HepG2 (cell line): ENCODE results near the gene CXCL17. TPM values are rescaled to one million over a fixed set of nuclear protein-coding genes. Genes with fewer than 3 reads are reported as not detected.

Source experiments
- GATA4 ChIP-seq: sonication (generic); IDR thresholded peaks from 2 replicates; pipeline ENCODE4 v1.6.1; 2016; ENCODE audit warnings: antibody characterized with exemption, low read depth, borderline replicate concordance
- MAFF ChIP-seq: IDR thresholded peaks from 2 replicates; pipeline ENCODE4 v1.6.1; 2011; ENCODE audit warnings: low read depth, low read length, improper control_type of control experiment
- NBN ChIP-seq: fragments of 450-650 bp; conservative IDR thresholded peaks from 2 replicates; pipeline ENCODE4 v1.6.1; 2017
- NR2F6 ChIP-seq, 2 experiments: IDR thresholded peaks; 2 replicates each; pipeline ENCODE4 v1.6.1; 2016; ENCODE audit warnings: antibody characterized with exemption in 1 of 2, mild to moderate bottlenecking in 1 of 2
- REPIN1 ChIP-seq: sonication (generic); formaldehyde crosslinking; IDR thresholded peaks from 2 replicates; pipeline ENCODE4 v1.8.0; 2022; ENCODE audit warnings: missing genetic modification reagents, low read depth, mild to moderate bottlenecking, borderline replicate concordance
- RFX1 ChIP-seq: fragments of 450-650 bp; IDR thresholded peaks from 2 replicates; pipeline ENCODE4 v1.6.1; 2017
- SMAD3 ChIP-seq: sonication (generic); formaldehyde crosslinking; IDR thresholded peaks from 2 replicates; pipeline ENCODE4 v1.4.0; 2020; ENCODE audit warnings: missing genetic modification reagents
- ZNF30 ChIP-seq: sonication (generic); formaldehyde crosslinking; IDR thresholded peaks from 2 replicates; pipeline ENCODE4 v1.5.0; 2020; ENCODE audit warnings: mild to moderate bottlenecking, missing genetic modification reagents
- ZNF614 ChIP-seq: IDR thresholded peaks from 2 replicates; pipeline ENCODE4 v1.6.1; 2018; ENCODE audit warnings: missing biosample characterization, missing genetic modification reagents, inconsistent platforms, borderline replicate concordance
- ZNF678 ChIP-seq: sonication (generic); formaldehyde crosslinking; IDR thresholded peaks from 2 replicates; pipeline ENCODE4 v1.4.0; 2020; ENCODE audit warnings: mild to moderate bottlenecking, missing genetic modification reagents
- polyA plus RNA-seq, 8 experiments: library from polyadenylated mRNA; depleted of rRNA in 3 of 8; stranded (reverse) in 7 of 8; unstranded in 1 of 8; fragments of >200 nt; fragmentation: Illumina TruSeq in 4 of 8; extraction: Trizol in 4 of 8; gene quantifications; 2 replicates each; pipeline versions ENCODE4 v1.2.1 to v1.2.3, GENCODE V29; 2011 to 2016; ENCODE audit warnings: low read depth in 4 of 8, missing spikeins in 1 of 8, mixed read lengths in 1 of 8; ENCODE audit not compliant: insufficient read depth in 1 of 8
- total RNA-seq, 5 experiments: library from RNA; depleted of rRNA; stranded (reverse); fragments of >200 nt; fragmentation: Illumina TruSeq; extraction: Trizol; gene quantifications; 2 replicates each; pipeline ENCODE4 v1.2.3, GENCODE V29; 2016; ENCODE audit warnings: low read depth in 1 of 5
- TF ChIP-seq, protein P1 (sequence below): sonication (generic); formaldehyde crosslinking; IDR thresholded peaks from 2 replicates; pipeline ENCODE4 v1.4.0; 2020; ENCODE audit warnings: missing genetic modification reagents
- TF ChIP-seq, protein P2 (sequence below): sonication (generic); formaldehyde crosslinking; IDR thresholded peaks from 2 replicates; pipeline ENCODE4 v1.4.0; 2020; ENCODE audit warnings: missing genetic modification reagents, borderline replicate concordance
- TF ChIP-seq, protein P3 (sequence below): sonication (generic); formaldehyde crosslinking; IDR thresholded peaks from 2 replicates; pipeline ENCODE4 v1.4.0; 2020; ENCODE audit warnings: missing genetic modification reagents, mild to moderate bottlenecking, borderline replicate concordance
- TF ChIP-seq, protein P4 (sequence below): sonication (generic); formaldehyde crosslinking; IDR thresholded peaks from 2 replicates; pipeline ENCODE4 v1.9.0; 2021; ENCODE audit warnings: missing genetic modification reagents, mild to moderate bottlenecking, borderline replicate concordance
- TF ChIP-seq, protein P5 (sequence below): fragments of 450-650 bp; IDR thresholded peaks from 2 replicates; pipeline ENCODE4 v1.6.1; 2017; ENCODE audit warnings: mild to moderate bottlenecking
- TF ChIP-seq, protein P6 (sequence below), 2 experiments: fragments of 450-650 bp in 1 of 2; sonication (generic) in 1 of 2; formaldehyde crosslinking; IDR thresholded peaks; 2 replicates each; pipeline versions ENCODE4 v1.5.0 to v1.8.0; 2020 to 2022; ENCODE audit warnings: mild to moderate bottlenecking in 1 of 2, missing genetic modification reagents in 1 of 2

The CXCL17 gene
- total and polyA plus RNA-seq, 2 of the 13 experiments (the other 11 are each of a cell fraction or from before 2014, with no cell fraction given): 0.12 TPM; not detected in 1

DNA sequence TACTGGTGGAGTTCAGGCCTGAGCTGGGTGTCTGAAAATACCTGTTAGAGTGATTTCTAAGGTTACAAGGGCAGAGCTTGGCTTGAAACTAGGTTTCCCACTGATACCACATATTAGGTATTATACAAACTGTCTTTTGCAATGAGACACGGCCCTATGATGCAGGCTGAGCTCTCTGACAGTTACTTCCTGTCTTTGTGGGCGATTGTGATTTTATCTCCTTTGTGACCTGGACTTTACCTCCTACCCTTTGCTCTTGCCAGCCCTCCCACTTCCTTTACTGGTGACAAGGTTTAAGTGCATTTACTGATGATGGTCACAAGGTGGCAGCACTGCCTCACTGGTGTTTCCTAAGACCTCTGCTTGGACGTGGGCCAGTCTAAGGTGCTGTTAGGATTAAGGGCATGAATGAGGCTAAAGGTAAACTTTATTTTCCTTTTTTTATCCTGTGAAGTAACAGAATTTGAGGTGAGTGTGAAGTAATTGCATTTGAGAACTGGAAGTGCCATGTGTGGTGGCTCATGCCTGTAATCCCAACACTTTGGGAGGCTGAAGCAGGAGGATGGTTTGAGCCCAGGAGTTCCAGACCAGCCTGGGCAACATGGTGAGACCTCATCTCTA lies 7.7 kb upstream of the CXCL17 start (continued):
- TF ChIP-seq, protein P1, sequence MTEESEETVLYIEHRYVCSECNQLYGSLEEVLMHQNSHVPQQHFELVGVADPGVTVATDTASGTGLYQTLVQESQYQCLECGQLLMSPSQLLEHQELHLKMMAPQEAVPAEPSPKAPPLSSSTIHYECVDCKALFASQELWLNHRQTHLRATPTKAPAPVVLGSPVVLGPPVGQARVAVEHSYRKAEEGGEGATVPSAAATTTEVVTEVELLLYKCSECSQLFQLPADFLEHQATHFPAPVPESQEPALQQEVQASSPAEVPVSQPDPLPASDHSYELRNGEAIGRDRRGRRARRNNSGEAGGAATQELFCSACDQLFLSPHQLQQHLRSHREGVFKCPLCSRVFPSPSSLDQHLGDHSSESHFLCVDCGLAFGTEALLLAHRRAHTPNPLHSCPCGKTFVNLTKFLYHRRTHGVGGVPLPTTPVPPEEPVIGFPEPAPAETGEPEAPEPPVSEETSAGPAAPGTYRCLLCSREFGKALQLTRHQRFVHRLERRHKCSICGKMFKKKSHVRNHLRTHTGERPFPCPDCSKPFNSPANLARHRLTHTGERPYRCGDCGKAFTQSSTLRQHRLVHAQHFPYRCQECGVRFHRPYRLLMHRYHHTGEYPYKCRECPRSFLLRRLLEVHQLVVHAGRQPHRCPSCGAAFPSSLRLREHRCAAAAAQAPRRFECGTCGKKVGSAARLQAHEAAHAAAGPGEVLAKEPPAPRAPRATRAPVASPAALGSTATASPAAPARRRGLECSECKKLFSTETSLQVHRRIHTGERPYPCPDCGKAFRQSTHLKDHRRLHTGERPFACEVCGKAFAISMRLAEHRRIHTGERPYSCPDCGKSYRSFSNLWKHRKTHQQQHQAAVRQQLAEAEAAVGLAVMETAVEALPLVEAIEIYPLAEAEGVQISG (CRISPR knock-in tag): peak; percentile 63; the same call in 1 of the 2 replicates
- TF ChIP-seq GATA4 (peak; percentile 83; the same call in 1 of the 2 replicates), SMAD3 (peak; percentile 52; the same call in 1 of the 2 replicates), ZNF30 (CRISPR knock-in tag) (no peak), NR2F6 (IDR thresholded peaks at IDR 0.05) (peak; percentile 85), NR2F6 (CRISPR knock-in tag; IDR thresholded peaks at IDR 0.05) (peak; percentile 96), ZNF678 (CRISPR knock-in tag) (no peak), MAFF (0 out of 2 replicates have a peak, but pooled peaks have one; percentile 6), RFX1 (no peak), ZNF614 (CRISPR knock-in tag) (peak; percentile 95), REPIN1 (CRISPR knock-in tag) (peak; percentile 97; the same call in 1 of the 2 replicates), NBN (no peak)
- TF ChIP-seq, protein P2, sequence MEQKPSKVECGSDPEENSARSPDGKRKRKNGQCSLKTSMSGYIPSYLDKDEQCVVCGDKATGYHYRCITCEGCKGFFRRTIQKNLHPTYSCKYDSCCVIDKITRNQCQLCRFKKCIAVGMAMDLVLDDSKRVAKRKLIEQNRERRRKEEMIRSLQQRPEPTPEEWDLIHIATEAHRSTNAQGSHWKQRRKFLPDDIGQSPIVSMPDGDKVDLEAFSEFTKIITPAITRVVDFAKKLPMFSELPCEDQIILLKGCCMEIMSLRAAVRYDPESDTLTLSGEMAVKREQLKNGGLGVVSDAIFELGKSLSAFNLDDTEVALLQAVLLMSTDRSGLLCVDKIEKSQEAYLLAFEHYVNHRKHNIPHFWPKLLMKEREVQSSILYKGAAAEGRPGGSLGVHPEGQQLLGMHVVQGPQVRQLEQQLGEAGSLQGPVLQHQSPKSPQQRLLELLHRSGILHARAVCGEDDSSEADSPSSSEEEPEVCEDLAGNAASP (CRISPR knock-in tag): peak; percentile 94
- TF ChIP-seq, protein P3, sequence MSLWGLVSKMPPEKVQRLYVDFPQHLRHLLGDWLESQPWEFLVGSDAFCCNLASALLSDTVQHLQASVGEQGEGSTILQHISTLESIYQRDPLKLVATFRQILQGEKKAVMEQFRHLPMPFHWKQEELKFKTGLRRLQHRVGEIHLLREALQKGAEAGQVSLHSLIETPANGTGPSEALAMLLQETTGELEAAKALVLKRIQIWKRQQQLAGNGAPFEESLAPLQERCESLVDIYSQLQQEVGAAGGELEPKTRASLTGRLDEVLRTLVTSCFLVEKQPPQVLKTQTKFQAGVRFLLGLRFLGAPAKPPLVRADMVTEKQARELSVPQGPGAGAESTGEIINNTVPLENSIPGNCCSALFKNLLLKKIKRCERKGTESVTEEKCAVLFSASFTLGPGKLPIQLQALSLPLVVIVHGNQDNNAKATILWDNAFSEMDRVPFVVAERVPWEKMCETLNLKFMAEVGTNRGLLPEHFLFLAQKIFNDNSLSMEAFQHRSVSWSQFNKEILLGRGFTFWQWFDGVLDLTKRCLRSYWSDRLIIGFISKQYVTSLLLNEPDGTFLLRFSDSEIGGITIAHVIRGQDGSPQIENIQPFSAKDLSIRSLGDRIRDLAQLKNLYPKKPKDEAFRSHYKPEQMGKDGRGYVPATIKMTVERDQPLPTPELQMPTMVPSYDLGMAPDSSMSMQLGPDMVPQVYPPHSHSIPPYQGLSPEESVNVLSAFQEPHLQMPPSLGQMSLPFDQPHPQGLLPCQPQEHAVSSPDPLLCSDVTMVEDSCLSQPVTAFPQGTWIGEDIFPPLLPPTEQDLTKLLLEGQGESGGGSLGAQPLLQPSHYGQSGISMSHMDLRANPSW (CRISPR knock-in tag): peak; percentile 93; the same call in 1 of the 2 replicates
- TF ChIP-seq, protein P4, sequence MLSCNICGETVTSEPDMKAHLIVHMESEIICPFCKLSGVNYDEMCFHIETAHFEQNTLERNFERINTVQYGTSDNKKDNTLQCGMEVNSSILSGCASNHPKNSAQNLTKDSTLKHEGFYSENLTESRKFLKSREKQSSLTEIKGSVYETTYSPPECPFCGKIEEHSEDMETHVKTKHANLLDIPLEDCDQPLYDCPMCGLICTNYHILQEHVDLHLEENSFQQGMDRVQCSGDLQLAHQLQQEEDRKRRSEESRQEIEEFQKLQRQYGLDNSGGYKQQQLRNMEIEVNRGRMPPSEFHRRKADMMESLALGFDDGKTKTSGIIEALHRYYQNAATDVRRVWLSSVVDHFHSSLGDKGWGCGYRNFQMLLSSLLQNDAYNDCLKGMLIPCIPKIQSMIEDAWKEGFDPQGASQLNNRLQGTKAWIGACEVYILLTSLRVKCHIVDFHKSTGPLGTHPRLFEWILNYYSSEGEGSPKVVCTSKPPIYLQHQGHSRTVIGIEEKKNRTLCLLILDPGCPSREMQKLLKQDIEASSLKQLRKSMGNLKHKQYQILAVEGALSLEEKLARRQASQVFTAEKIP: no peak
- TF ChIP-seq, protein P5, sequence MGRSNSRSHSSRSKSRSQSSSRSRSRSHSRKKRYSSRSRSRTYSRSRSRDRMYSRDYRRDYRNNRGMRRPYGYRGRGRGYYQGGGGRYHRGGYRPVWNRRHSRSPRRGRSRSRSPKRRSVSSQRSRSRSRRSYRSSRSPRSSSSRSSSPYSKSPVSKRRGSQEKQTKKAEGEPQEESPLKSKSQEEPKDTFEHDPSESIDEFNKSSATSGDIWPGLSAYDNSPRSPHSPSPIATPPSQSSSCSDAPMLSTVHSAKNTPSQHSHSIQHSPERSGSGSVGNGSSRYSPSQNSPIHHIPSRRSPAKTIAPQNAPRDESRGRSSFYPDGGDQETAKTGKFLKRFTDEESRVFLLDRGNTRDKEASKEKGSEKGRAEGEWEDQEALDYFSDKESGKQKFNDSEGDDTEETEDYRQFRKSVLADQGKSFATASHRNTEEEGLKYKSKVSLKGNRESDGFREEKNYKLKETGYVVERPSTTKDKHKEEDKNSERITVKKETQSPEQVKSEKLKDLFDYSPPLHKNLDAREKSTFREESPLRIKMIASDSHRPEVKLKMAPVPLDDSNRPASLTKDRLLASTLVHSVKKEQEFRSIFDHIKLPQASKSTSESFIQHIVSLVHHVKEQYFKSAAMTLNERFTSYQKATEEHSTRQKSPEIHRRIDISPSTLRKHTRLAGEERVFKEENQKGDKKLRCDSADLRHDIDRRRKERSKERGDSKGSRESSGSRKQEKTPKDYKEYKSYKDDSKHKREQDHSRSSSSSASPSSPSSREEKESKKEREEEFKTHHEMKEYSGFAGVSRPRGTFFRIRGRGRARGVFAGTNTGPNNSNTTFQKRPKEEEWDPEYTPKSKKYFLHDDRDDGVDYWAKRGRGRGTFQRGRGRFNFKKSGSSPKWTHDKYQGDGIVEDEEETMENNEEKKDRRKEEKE: no peak
- TF ChIP-seq, protein P6, sequence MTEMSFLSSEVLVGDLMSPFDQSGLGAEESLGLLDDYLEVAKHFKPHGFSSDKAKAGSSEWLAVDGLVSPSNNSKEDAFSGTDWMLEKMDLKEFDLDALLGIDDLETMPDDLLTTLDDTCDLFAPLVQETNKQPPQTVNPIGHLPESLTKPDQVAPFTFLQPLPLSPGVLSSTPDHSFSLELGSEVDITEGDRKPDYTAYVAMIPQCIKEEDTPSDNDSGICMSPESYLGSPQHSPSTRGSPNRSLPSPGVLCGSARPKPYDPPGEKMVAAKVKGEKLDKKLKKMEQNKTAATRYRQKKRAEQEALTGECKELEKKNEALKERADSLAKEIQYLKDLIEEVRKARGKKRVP (CRISPR knock-in tag; IDR thresholded peaks at IDR 0.05): peak in 1 of 2 experiments; percentile 23; a peak in 2 of 4 replicates
